GM10847 (cell line): ENCODE data around the gene DAP.

ENCODE experiments used
- POLR2A ChIP-seq: IDR thresholded peaks from 2 replicates; pipeline ENCODE4 v1.6.1; 2011; ENCODE audit not compliant: insufficient read length; ENCODE audit errors: extremely low read depth

DAP gene

DNA sequence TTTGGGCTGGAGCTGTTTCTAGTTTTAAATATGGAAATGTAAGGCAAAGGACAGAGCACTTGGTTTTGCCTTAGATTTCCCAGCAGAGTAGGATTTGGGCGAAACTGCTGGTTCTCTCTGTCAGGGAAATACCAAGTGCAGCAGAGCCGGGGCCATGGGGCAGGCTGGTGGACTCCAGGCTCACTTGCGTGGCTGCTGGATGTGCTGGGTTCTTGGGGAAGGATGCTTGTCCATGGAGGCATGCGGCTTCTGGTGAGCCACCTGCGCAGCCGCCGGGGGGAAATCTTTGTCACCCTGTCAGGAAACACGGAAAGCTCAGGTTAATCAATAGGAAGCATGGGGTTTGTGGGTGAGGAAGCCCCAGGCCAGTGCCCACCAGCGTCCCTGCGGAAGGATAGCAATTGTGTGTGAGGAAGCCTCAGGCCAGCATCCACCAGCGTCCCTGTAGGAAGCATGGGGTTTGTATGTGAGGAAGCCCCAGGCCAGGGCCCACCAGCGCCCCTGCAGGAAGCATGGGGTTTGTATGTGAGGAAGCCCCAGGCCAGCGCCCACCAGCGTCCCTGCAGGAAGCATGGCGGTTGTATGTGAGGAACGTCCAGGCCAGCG lies 80.1 kb downstream of the DAP start:
- no peak for TF ChIP-seq POLR2A

GRCh38 chr5:10679336-10679988 lies 81.6 kb downstream of the DAP start:
- no peak for TF ChIP-seq POLR2A

DNA sequence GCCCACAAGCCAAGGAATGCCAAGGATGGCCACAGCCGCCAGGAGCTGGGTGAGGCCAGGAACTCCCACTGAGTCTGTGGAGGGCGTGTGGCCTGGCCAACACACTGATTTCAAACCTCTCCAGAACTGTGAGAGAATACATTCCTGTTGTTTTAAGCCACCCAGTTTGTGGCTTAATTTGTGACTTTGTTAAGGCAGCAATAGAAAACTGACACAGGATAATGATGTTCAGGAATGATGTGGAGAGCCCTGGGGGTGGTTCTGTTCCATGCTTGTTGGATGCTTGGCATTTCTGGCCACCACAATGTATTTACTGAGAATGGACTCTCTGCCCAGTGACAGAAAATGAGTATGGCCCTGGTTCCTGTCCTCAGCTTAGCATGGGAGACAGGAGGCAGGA lies 82.8 kb downstream of the DAP start:
- TF ChIP-seq POLR2A, result no peak

DNA sequence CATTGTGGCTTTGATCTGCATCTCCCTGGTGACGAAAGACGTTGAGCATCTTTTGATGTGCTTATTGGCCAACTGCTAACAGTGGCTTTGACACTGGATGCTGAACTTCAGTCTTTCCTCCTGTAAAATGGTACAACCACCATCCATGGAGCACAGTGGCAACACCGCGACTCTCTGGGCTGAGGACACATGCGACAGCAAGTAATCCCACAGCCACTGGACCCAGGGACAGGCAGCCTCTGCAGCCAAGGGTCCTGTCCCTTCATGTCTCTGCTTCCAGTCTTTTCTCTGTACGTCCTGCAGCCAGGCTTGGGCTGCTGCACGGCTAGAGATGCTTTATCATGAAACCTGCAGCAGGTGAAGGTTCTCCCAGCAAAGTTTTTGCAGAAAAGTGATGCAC lies 83.5 kb downstream of the DAP start:
- TF ChIP-seq POLR2A, result no peak

DNA sequence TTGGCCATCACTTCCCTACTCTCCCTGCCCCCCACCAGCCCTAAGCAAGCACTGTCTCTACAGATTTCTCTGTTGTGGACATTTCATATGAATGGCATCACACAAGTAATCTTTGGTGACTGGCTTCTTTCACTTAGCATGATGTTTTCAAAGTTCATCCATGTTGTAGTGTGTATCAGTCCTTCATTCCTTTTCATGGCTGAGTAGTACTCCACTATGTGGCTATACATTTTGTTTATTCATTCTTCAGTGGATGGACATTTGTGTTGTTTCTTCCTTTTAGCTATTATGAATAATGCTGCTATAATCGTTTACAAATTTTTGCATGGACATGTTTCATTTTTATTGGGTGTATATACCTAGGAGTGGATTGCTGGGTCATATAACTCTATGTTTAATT lies 84.1 kb downstream of the DAP start:
- no peak for TF ChIP-seq POLR2A

- no peak for TF ChIP-seq POLR2A
Measured at GRCh38 chr5:10676224-10676623, 84.8 kb downstream of the DAP start.

DNA sequence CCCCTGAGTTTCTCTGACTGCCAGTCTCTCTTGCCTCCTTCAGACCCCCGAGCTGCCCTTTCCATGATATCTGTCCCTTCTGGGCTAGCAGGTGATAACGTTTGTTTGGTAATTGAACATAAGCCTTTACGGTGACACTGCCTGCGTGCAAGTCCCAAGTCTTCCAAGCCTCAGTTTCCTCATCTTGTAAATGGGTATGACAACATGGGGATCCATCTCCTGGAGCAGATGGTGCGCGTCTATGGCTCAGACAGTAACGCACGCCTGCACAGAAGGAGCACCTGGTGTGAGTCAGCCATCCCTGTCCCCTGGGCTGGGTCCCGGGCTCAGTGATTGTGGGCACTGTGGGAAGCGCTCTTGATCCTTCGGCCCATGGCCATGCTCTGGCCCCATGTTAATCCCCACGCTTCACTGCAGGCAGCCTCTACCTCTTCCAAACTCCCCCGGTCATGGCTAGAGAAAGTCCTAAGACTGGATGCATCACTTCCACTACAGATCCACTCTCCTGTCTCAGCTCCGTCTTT lies 85.8 kb downstream of the DAP start:
- TF ChIP-seq POLR2A, result no peak

DNA sequence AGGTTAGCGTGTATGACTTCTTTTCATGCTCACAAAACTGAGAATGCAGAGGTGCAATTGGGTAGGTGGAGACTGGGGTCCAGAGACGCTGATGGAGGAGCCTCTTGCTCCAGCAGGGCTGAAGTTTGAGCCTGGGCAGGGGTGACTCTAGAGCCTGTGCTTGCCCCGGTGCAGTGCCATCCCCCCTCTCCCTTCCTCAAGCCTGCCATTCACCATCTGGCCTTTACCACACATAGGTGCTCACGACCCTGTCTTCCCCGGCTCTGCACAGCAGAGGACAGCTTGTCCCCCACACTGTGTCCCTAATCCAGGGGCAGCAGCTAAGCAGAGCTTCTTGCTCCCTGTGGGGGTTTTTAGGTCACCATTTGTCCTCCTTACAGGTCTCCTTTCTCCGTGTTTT lies 86.5 kb downstream of the DAP start:
- TF ChIP-seq POLR2A, result no peak

DNA sequence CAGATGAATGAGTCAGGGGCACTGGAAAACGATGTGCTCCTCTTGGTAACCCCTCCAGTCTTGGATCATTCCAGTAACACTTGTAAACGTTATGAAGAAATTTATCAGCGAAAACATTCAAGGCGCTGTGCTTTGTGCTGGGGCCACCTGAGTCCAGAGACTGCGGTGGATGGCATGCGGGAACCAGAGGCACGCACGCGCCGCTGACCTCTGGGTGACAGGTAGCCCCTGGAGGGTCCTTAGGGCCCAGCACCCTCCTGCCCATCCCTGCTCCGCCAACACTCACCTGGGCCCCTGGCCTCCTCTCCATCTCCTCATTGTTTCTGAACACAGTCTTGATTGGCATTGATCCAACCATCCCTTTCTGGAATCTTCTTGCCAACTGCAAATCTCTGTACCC lies 86.9 kb downstream of the DAP start:
- no peak for TF ChIP-seq POLR2A

- no peak for TF ChIP-seq POLR2A
Measured at GRCh38 chr5:10673407-10673806, 87.6 kb downstream of the DAP start.

DNA sequence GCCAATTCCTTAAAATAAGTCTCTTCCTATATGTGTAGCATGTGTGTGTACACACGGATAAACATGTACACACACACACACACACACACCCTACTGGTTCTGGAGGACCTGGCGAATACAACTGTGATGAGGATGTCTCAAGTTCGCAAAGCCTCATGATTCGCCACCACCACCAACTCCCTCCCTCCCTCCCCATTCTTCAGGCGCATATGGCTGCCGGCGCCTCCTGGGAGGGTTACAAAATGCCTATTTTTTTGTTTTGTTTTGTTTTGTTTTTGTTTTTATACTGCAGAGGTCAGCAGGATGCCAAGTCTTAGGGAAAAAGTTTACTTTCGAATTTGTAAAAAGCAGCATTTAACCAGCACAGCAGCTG lies 88.0 kb downstream of the DAP start:
- TF ChIP-seq POLR2A, result no peak

DNA sequence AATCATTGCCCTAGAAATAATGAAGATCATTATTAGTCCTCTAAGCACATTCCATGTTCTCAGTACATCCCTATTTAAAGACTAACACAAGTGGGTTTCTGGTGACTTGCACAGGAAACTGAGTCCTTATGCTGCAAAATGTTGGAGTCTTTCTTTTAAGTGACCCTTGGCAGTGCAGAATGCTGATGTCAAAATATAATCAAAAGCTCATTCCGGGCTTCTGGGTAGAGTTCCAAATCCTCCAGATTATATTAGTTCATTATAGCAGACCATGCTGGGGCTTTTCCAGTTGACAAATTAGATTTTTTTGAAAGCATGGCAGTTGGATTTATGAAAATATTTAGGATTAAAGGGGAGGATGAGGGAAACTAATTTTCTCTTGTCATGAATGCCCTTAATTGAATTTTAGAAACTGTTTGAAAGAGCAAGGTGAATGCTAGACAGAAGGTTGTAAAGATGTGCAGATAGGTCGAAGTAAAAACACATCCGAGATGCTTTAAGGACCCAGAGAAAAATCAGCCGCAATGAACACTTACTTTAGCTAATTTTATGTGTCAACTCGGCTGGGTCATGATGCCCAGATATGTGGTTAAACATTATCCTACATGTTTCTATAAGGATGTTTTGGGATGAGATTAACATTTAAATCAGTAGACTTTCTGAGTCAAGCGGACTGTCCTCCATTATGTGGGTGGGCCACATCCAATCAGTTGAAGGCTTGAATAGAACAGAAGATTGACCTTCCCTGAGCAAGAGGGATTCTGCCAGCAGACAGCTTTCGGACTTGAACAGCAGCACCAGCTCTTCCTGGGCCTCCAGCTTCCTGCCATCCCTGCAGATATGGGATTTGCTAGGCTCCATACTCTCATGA lies 88.7 kb downstream of the DAP start:
- TF ChIP-seq POLR2A, result no peak

DNA sequence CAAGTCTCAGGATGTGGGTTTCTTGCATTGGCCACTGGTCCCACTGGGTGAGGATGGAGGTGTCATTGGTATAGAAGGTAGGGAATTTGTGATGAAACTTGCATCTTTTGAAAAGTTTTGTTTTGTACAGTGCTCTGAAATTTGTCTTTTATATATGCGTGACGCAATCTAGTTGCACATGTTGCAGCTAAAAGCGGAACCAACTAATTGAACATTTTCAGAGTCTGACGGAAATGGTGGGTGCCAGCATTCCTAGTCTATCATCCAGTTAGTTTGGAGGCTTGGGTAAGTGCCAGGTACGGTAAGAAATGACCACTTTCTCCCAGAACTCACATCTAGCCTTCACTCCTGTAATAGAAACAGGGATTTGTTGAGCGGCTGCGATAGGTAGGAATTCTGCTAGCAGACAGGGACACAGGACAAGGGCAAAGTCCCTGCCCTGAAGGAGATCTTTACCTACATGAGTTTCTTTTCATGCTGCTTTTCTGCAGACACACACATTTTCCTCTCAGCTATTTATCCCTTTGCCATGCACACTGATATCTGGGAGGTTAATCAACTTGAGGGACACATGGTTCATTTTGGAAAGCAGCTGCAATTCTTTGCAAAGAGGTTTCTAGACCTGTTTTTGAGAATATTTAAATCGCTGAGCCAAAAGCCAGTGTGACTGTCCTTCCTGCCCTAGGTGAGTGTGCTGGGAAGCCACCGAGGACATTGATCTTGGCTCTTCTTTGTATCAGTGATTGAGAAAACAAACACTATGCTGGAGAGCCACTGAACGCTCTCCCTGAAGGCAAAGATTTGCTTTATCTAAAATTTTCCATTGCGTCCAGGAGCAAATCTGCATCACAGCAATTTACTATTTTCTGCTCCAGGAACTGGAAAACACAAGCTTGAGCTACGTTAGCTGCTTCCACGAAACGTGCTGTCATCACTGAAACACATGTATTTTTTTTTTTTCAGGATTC lies 89.7 kb downstream of the DAP start:
- TF ChIP-seq POLR2A, result no peak

GRCh38 chr5:10669983-10670382 lies 91.1 kb downstream of the DAP start:
- no peak for TF ChIP-seq POLR2A

- TF ChIP-seq POLR2A, result no peak
Measured at GRCh38 chr5:10668697-10669096, 92.3 kb downstream of the DAP start.
